NCI-H1436 treated with DMSO at 0.1 percent for 48 hours (cell line): ENCODE data around the gene AR.

ENCODE experiments used
- DNase-seq: peaks from one replicate; lab custom pipeline; 2025; lab: John Stamatoyannopoulos, UW

AR gene, protein sequence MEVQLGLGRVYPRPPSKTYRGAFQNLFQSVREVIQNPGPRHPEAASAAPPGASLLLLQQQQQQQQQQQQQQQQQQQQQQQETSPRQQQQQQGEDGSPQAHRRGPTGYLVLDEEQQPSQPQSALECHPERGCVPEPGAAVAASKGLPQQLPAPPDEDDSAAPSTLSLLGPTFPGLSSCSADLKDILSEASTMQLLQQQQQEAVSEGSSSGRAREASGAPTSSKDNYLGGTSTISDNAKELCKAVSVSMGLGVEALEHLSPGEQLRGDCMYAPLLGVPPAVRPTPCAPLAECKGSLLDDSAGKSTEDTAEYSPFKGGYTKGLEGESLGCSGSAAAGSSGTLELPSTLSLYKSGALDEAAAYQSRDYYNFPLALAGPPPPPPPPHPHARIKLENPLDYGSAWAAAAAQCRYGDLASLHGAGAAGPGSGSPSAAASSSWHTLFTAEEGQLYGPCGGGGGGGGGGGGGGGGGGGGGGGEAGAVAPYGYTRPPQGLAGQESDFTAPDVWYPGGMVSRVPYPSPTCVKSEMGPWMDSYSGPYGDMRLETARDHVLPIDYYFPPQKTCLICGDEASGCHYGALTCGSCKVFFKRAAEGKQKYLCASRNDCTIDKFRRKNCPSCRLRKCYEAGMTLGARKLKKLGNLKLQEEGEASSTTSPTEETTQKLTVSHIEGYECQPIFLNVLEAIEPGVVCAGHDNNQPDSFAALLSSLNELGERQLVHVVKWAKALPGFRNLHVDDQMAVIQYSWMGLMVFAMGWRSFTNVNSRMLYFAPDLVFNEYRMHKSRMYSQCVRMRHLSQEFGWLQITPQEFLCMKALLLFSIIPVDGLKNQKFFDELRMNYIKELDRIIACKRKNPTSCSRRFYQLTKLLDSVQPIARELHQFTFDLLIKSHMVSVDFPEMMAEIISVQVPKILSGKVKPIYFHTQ

GRCh38 chrX:67543818-67544217, at the start of gene AR:
AR (plus strand) TSS chrX:67544021; CDS start chrX:67545147, 1,126 bp downstream.
- DNase-seq, result no peak

DNA sequence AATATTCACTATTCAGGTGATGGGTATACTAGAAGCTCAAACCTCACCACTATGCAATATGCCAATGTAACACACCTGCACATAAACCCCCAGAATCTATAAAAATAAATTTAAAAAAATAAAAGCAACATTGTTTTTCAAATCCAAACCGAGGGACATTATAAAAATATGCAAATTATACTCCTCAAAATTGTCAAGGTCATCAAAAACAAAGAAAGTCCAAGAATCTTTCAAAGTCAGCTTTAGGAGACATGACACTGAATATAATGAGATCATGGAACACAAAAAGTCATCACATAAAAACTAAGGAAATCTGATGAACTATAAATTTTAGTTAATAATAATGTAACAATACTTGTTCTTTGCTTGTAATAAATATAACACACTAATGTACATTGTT, 43.2 kb upstream of the AR start:
- DNase-seq, result no peak

GRCh38 chrX:67503004-67503403, 40.8 kb upstream of the AR start:
- no peak for DNase-seq

DNA sequence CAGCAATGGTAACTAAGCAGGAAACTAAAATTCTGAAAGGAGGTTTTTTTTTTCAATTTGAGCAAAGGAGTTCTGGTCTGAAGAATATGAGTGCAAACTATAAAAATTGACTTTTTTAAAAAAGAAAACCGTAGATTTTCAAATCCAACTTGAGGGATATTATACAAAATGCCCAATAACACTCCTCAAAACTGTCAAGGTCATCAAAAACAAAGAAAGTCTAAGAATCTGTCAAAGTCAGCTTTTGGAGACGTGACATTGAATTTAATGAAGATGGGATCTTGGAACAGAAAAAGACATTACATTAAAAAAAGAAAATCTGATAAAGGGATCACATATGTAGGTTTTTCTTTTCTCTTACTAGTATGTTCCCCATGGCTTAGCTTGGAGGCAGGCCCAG, 40.4 kb upstream of the AR start:
- no peak for DNase-seq

DNA sequence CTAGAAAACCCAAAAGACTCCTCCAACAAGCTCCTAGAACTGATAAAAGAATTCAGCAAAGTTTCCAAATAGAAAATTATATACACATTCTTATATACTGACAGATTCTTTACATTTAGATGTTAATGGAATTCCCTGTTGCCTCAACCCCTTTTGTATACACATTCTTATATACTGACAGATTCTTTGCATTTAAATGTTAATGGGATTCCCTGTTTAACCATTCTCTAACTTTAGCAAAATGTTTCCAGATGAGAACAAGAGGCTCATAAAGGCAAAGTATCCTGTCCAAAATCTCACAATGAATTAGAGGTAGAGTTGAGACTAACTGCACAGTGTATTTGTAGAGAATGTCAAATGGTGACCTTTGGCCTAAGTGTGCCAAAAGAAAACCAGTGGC, 23.1 kb upstream of the AR start:
- DNase-seq, result no peak

GRCh38 chrX:67523002-67523681, 20.7 kb upstream of the AR start:
- DNase-seq, result no peak

GRCh38 chrX:67523932-67524331, 19.9 kb upstream of the AR start:
- no peak for DNase-seq

GRCh38 chrX:67524428-67524827, 19.4 kb upstream of the AR start:
- DNase-seq, result no peak

GRCh38 chrX:67524950-67525691, 18.7 kb upstream of the AR start:
- no peak for DNase-seq

DNA sequence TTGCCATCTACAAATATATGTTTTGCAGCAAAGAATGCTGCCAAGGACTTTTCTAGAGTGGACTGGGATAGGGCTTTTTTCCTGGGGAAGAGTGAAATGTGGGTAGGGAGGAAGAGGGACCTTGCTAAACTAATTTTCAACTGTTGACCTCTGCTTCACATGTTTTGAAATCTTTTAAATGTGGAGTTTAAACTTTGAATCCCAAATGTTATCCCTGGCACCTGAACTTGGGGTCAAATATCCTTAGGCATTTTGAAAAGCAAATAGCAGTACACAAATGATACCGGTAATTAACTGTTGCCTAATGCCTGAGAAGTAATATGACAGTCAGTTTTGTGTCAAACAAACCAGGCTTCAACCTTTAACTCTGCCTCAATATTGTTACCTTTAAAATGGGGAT, 7.3 kb upstream of the AR start:
- no peak for DNase-seq

- DNase-seq, result no peak
Observed at GRCh38 chrX:67538383-67538782, 5.4 kb upstream of the AR start.

DNA sequence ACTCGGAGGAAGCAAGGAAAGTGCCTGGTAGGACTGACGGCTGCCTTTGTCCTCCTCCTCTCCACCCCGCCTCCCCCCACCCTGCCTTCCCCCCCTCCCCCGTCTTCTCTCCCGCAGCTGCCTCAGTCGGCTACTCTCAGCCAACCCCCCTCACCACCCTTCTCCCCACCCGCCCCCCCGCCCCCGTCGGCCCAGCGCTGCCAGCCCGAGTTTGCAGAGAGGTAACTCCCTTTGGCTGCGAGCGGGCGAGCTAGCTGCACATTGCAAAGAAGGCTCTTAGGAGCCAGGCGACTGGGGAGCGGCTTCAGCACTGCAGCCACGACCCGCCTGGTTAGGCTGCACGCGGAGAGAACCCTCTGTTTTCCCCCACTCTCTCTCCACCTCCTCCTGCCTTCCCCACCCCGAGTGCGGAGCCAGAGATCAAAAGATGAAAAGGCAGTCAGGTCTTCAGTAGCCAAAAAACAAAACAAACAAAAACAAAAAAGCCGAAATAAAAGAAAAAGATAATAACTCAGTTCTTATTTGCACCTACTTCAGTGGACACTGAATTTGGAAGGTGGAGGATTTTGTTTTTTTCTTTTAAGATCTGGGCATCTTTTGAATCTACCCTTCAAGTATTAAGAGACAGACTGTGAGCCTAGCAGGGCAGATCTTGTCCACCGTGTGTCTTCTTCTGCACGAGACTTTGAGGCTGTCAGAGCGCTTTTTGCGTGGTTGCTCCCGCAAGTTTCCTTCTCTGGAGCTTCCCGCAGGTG, 637 bp downstream of the AR start:
- DNase-seq, result no peak

- no peak for DNase-seq
Observed at GRCh38 chrX:67545036-67545821, 1.4 kb downstream of the AR start.

- DNase-seq, result no peak
Observed at GRCh38 chrX:67545893-67546495, 2.2 kb downstream of the AR start.

DNA sequence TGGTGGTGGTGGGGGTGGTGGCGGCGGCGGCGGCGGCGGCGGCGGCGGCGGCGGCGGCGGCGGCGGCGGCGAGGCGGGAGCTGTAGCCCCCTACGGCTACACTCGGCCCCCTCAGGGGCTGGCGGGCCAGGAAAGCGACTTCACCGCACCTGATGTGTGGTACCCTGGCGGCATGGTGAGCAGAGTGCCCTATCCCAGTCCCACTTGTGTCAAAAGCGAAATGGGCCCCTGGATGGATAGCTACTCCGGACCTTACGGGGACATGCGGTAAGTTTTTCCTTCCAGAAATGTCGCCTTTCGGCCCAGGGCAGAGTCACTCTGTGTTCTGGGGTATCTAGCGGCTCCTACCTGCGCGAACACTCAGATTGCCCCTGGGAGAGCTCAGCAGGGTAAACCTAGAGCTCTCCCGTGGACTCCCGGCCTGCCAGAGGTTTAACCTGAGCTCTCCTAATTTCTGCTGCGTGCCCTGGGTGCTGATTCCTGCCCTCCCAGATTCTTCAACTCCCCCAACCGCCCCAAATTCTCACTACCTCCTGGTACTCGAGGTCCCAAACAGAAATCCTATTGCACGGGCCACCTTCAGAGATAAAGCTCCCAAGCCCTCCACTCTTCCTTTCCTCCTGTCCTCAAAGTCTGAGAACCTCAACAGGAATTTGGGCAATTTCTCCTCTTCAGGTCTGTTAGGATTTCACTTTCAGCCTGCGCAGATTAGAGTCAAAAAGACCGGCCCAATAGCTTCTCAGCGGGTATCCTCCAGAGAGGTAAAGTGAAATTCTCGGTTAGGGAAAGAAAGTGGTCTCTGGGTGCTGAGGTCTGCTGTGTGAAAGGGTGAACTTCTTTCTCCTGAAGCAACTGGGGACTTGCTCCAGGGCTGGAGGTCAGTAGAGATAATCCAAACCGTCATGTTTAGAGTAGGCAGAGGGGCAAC, 2.9 kb downstream of the AR start:
- no peak for DNase-seq

DNA sequence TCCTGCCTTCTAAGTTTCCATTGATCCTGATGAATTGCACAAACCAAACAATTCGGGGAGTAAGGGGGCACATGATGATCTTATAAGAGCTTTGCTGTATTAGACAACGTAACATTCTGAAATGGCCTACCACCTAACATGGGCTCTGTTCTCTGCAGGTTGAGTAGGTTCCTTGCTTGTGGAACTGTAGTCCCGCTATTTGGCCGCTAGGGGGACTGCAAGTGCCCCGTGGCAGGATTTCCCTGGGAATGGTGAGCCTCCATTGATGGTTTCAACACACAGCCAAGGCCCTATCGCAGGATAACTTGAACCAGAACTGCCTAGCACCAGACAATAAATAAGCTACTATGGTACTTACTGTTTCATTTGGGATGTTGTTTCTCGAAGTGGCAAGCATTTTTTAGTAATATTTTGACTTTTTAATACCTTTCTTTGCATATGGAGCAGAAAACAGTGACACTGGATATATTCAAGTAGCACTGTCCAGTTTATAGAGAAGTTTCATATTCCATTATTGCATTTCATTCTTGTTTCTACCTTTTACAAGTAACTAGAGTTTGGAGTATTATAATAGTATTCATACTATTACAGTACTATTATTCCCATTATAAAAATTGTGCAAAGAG, 11.9 kb downstream of the AR start:
- DNase-seq, result no peak

DNA sequence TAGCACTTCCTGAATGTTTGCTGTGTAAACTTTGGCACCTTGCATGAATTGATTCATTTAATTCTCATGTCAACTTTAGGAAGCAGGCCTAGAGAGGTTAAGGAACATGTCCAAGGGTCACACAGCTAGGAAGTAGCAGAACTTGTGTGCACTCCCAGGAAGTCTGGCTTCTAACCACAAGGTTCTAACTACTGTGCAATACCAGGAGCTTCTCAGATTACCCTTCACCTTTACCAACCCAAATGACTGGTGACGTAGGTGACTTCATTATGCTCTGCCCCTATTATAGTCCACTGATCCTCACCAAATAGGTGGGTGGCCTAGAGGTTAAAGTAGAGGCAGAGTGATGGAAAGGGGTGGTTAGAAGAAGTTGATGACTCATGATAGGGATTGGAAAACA, 14.4 kb downstream of the AR start:
- no peak for DNase-seq
